Loucy (cell line): ENCODE measurements around the gene SRRD.

ENCODE experiments used
- EZH2phosphoT487 ChIP-seq: fragments of 200-600 bp; IDR thresholded peaks from 2 replicates; pipeline ENCODE4 v1.6.1; 2018; ENCODE audit warnings: antibody characterized with exemption, mild to moderate bottlenecking, moderate library complexity, borderline replicate concordance
- TF ChIP-seq, protein P1 (sequence below): fragments of 200-600 bp; sonication (generic); conservative IDR thresholded peaks from 2 replicates; pipeline ENCODE4 v1.5.1; 2014; ENCODE audit warnings: mild to moderate bottlenecking, antibody characterized with exemption, low read length

DNA sequence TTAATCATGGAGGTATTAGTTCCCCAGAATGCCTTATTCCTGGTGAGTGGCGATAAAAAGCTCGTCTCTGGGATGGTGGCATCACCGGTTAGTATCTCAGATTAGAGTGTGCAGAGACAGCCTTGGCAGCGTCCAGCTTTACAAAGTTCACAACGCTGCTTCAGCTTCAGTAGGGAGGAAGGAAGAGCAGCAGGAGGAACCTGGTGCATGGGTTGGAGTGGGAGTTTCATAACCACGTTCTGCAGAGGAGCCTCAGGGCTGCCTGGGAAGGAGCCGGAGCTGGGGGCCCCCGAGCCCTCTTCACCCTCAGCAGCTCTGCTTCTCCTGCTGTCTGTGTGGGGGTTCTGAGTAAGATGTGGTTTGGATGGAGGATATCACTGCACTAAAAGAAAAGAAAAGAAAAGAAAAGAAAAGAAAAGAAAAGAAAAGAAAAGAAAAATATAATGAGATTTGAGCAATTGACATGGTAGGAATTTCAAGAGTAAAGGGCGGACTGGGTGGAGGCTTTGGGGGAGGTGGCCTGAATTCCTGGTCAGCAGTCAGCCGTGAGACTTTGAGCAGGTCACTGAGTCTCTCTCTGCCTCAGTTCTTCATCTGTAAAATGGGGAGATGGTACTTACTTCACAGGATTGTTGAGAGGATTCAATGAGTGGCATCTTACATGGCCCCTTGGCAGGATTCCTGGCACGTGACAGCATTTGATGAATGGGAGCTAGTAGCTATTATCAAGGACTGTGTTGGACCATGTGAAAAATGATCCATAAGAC, 48.2 kb upstream of the SRRD start:
- TF ChIP-seq, protein P1, sequence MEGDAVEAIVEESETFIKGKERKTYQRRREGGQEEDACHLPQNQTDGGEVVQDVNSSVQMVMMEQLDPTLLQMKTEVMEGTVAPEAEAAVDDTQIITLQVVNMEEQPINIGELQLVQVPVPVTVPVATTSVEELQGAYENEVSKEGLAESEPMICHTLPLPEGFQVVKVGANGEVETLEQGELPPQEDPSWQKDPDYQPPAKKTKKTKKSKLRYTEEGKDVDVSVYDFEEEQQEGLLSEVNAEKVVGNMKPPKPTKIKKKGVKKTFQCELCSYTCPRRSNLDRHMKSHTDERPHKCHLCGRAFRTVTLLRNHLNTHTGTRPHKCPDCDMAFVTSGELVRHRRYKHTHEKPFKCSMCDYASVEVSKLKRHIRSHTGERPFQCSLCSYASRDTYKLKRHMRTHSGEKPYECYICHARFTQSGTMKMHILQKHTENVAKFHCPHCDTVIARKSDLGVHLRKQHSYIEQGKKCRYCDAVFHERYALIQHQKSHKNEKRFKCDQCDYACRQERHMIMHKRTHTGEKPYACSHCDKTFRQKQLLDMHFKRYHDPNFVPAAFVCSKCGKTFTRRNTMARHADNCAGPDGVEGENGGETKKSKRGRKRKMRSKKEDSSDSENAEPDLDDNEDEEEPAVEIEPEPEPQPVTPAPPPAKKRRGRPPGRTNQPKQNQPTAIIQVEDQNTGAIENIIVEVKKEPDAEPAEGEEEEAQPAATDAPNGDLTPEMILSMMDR = no peak
- TF ChIP-seq EZH2phosphoT487 = no peak
